H1 (cell line): Measurements from ENCODE around the gene AK2. TPM values are rescaled to one million over a fixed set of nuclear protein-coding genes. Genes with fewer than 3 reads are reported as not detected.

ENCODE experiments used
- CEBPB ChIP-seq: IDR thresholded peaks from 2 replicates; pipeline ENCODE4 v1.6.1; 2012; ENCODE audit warnings: low read depth, low read length
- CHD7 ChIP-seq: fragments of 300-600 bp; sonication (generic); IDR thresholded peaks from 2 replicates; pipeline ENCODE4 v1.7.1; 2012; ENCODE audit warnings: low read length, moderate library complexity, mild to moderate bottlenecking, inconsistent platforms; ENCODE audit not compliant: insufficient replicate concordance
- GABPA ChIP-seq: IDR thresholded peaks from 2 replicates; pipeline ENCODE4 v1.6.1; 2011; ENCODE audit warnings: mild to moderate bottlenecking, low read length, moderate library complexity, borderline replicate concordance; ENCODE audit not compliant: insufficient read depth
- SUZ12 ChIP-seq: fragments of 200-600 bp; sonication (generic); IDR thresholded peaks from 2 replicates; pipeline ENCODE4 v1.6.1; 2012; ENCODE audit warnings: mild to moderate bottlenecking, inconsistent platforms, low read length, moderate library complexity, mixed read lengths
- polyA plus RNA-seq, 7 experiments: library from polyadenylated mRNA; depleted of rRNA in 3 of 7; stranded (reverse) in 5 of 7; unstranded in 2 of 7; fragments of >200 nt in 5 of 7; fragments of 200-250 nt in 2 of 7; gene quantifications; 1 replicate in 5 of 7; 2 replicates in 1 of 7; 4 replicates in 1 of 7; pipeline versions ENCODE4 v1.2.1 to v1.2.3, GENCODE V29; 2011 to 2013; ENCODE audit warnings: missing spikeins in 2 of 7, mixed read lengths in 2 of 7
- total RNA-seq: library from RNA; stranded (reverse); fragmentation: NEBNext Ultra II Directional; extraction: Animal tissue kit (Norgen Biotek cat#: 25700); gene quantifications from 2 replicates; pipeline ENCODE4 v1.2.1, GENCODE V29; 2021

Gene AK2
- total and polyA plus RNA-seq, 2 of the 8 experiments (the other 6 are each of a cell fraction or from before 2014, with no cell fraction given), result 92.3 to 137 TPM

GRCh38 chr1:33031506-33031905, 5.2 kb downstream of the AK2 start (continued):
- no peak for TF ChIP-seq CHD7
- TF ChIP-seq SUZ12, result no peak
- no peak for TF ChIP-seq GABPA
- no peak for TF ChIP-seq CEBPB
